HG03457 (cell line): ENCODE data around the gene ZNF83.
"Not testable (repeated sequence)": the region's sequence is repeated elsewhere in the genome, so short reads cannot be mapped to it uniquely, and the experiment has no call there.

ENCODE experiments used
- ATAC-seq: cut with Tn5 transposase; IDR thresholded peaks from one replicate; pipeline ENCODE4 v1.9.1; 2021; ENCODE audit warnings: moderate number of reproducible peaks; ENCODE audit not compliant: unreplicated experiment

ZNF83 gene

DNA sequence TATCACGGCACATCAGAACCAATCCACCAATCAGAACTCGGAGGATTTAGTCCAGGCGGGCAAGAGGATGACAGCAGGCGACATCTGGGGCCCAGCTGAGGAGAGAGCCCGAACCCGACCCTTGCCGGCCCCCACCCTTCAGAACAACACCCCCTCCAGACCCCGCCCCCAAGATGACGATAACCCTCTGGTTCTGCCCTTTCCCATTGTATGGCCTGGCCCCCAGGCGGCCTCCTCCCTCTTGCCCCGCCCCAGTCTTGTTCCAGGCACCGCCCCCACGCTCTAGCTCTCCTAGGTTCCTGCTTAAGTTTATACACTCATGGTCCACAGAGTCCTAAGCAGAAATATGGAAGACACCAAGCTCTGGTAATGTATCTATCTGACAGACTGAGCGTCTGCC lies 2.8 kb upstream of the ZNF83 start:
- no peak for ATAC-seq

DNA sequence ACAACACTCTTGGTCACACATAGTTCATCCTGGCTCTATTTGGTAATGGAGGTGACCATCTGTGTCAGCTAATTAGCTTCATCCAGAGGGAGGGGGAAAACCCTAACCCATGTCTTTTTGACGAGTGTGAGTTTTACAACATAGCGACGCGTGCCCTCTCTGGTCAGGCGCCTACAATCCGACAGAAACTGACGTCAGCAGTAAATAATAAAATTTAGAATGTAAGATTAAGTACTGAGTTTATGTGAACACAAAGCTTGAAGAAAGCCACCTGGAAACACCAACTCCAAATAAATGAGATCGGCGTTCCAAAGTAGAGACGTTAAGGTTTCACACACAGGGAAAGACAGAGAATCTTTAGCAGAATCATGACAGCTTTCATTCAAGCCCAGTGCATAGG lies 1.8 kb upstream of the ZNF83 start:
- no peak for ATAC-seq

DNA sequence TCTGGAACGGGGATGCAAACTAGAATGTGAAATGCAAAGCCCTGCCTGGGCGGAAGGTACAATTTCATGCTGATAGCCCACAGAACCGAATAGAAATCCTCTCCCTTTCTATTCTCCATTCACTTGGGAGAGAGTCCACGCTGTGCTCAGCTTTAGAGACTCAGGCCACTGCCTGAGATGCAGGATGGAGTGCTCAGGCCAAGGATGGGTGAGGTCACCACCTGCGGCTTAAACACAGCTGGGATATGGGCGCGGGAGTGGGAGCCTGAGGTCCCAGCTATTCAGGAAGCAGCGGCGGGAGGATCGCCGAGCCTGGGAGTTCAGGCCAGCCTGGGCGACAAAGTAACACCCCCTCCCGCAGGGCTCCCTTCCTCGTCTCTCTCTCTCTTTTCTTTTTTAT lies 446 bp upstream of the ZNF83 start:
- no peak for ATAC-seq

DNA sequence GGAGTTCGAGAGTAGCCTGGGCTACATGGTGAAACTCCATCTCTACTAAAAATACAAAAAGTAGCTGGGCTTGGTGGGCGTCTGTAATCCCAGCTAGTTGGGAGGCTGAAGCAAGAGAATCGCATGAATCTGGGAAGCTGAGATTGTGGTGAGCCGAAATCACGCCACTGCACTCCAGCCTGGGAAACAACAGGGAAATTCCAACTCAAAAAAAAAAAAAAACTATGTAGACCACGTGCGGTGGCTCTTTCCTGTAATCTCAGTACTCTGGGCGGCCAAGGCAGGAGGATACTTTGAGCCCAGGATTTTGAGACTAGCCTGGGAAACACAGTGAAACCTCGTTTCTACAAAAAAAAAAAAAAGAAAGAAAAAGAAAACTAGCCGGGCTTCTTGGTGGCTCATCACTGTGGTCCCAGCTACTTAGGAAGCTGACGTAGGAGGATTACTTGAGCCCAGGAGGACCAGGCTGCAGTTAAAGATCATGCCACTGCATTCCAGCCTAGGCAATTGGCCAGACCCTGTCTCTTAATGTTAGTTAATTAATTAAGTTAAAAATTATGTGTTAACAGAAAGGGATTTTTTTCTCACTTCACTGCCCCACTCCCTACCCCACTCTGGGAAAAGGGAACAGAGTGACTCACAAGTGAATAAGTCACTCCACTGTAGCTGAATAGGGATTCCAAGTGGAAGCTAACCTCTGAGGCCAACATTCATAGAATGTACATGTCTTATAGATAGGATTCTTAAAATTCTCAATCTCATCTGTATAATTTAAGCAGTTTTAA lies 2.2 kb downstream of the ZNF83 start:
- no peak for ATAC-seq

DNA sequence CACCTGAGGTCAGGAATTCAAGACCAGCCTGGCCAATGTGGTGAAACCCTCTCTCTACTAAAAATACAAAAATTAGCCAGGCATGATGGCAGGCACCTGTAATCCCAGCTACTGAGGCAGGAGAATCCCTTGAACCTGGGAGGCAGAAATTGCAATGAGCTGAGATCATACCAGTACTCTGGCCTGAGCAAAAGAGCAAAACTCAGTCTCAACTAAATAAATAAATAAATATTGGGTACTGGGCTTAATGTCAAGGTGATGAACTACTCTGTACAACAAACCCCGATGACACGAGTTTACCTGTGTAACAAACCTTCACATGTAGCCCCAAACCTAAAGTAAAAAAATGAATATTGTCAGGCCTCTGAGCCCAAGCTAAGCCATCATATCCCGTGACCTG lies 10.7 kb downstream of the ZNF83 start:
- ATAC-seq = not testable (repeated sequence)

DNA sequence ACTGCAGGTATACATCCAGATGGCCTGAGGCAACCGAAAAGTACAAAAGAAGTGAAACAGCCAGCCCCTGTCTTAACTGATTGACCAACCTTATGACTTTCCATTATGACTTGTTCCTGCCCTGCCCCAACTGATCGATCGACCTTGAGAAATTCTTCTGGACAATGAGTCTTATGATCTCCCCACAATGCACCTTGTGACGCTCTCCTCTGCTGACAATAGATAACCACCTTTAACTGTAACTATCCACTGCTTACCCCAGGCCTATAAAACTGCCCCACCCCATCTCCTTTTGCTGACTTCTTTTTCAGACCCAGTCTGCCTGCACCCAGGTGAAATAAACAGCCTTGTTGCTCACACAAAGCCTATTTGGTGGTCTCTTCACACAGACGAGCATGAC lies 11.2 kb downstream of the ZNF83 start:
- no peak for ATAC-seq

DNA sequence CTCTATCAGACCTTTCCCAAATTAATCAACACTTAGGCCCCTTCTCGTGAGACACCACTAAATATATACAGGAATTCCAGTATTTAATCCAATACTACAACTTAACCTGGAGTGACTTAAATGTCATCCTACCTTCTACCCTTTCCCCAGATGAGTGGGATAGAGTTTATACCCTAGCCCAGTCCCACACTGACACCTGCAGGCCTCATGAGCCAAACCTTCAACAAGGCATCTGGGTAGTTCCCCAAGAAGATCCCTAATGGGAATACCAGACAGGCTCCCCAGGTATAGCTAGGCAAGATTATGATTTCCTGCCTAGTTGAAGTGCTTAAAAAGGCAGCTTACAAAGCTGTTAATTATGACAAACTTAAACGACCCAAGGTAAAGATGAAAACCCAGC lies 15.9 kb downstream of the ZNF83 start:
- no peak for ATAC-seq

DNA sequence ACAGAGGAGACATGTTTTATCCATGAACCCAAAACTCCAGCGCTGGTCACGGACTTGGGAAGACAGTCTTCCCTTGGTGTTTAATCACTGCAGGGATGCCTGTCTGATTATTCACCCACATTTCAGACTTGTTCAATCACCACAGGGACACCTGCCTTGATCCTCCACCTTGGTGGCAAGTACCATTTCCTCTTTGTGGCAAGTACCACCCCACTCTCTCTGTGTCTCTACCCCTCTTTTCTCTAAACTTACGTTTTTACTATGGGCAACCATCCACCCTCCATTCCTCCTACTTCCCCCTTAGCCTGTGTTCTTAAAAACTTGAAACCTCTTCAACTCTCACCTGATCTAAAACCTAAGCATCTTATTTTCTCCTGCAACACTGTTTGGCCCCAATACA lies 16.8 kb downstream of the ZNF83 start:
- no peak for ATAC-seq

DNA sequence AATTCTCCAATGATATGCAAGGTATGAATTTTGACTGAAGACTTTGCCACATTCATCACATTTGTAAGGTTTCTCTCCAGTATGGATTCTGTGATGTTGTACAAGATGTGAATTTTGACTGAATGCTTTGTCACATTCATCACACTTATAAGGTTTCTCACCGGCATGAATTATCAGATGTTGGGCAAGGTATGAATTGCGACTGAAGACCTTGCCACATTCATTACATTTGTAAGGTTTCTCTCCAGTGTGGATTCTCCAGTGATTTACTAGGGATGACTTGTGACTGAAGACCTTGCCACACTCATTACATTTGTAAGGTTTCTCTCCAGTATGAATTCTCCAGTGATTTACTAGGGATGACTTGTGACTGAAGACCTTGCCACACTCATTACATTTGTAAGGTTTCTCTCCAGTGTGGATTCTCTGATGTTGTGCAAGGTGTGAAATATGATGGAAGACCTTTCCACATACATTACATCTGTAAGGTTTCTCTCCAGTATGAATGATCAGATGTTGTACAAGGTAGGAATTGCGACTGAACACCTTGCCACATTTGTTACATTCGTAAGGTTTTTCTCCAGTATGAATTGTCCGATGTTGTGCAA lies 24.8 kb downstream of the ZNF83 start:
- no peak for ATAC-seq

DNA sequence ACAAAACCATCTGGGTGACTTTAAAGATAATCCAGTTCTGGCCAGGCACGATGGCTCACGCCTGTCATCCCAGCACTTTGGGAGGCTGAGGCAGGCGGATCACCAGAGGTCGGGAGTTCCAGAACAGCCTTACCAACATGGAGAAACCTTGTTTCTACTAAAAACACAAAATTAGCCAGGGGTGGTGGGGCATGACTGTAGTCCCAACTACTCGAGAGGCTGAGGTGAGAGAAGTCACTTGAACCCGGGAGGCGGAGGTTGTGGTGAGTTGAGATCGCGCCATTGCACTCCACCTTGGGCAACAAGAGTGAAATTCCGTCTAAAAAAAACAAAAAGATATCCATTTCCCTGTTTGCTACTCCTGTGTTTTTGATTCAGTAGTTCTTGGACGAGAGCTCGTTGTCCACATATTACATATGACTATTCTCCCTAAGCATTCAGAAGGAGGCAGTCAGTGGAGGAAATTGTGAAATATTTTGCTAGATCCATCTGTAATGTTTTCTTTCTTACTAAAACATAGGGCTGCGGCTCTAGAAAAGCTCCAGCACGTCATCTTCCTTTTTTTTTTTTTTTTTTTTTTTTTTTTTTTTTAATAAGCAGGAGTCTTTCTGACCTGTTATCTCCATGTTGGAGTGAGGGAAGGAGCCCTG lies 34.5 kb downstream of the ZNF83 start:
- no peak for ATAC-seq

DNA sequence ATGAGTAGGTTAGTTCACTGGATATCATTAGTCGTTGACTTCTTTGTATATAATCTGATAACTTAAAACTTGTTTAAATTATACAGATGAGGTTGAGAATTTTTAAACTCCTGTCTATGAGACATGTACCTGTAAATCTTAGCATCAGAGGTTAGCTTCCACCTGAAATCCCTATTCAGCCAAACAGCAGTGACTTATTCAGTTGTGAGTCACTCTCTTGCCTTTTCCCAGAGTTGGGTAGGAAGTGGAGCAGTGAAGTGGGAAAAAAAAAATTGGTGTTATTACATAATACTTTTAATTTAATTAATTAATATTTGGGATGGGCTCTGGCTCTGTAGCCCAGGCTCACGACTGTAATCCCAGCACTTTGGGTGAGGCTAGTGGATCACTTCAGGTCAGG lies 35.2 kb downstream of the ZNF83 start:
- no peak for ATAC-seq

DNA sequence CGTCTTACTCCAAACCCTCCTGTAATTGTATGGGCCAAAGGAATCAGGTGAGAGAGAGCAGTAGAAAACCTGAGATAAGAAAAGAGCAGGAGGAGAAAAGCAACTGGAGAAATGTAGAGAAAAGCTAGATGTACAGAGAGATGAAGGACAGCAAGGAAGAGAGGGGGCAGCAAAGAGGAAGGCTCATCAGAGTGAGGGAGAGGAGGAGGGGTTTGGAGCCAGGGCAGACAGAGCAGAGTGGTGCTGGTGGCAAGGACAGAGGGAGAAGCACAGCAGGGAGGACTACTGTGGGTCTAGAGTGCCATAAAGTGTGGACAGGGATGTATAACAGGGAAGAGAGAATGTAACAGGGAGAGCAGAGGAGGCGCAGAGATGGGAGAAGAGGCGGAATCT lies 36.2 kb downstream of the ZNF83 start:
- not testable (repeated sequence) for ATAC-seq

DNA sequence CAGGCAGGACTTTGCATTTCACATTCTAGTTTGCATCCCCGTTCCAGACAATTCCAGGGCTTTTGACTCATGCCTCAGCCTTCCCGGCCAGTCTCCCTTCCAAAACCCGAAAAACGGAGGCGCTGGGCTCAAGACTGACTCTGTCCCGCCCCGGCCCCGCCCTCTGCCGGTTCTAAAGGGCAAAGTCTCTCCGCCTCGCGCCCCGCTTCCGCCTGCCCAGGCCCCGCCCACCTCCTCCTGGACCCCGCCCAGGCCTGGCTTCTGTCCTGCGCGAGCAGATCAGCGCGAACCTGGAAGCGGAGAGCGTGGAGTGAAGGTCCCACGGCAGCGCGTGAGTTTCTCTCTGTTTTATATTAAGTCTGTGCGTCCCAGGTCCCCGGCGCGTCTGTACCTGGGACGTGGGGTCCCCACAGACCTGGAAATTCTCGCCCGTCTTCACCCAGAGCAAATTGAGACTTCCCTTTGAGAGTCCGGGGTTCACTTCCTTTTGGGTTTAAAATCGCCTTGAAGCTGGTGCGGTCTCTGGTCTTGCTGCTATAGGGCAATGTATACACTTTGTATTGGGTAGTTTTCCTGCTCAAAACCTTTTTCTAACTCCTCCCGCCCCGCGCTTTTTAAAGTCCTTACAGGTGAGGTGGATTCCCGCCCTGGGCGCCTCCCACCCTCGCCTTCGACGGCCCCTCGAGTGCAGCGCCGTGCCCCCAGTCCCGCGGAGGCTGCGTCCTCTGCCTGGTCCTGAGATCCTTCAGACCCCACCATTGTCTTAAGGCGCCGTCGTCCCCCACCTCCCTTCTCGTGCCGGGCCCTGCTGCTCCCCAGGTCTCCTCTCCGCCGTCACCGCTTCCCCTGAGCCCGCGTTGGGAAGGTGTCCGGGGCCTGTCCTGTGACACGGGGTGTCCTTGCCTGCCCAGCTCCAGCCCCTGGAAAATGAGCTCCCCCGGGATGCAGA lies 36.9 kb downstream of the ZNF83 start:
- ATAC-seq = peak; percentile 77

DNA sequence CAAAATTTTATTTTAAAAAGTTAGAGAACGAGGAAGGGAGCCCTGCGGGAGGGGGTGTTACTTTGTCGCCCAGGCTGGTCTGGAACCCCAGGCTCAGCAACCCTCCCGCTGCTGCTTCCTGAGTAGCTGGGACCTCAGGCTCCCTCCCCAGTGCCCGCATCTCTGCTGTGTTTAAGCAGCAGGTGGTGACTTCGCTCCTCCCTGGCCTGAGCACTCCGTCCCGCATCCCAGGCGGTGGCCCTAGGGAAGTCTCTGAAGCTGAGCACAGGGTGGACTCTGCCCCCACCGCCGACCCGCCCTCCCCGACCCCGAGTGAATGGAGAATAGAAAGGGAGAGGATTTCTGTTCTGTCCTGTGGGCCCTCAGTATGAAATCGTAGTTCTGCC lies 37.5 kb downstream of the ZNF83 start:
- ATAC-seq = no peak

DNA sequence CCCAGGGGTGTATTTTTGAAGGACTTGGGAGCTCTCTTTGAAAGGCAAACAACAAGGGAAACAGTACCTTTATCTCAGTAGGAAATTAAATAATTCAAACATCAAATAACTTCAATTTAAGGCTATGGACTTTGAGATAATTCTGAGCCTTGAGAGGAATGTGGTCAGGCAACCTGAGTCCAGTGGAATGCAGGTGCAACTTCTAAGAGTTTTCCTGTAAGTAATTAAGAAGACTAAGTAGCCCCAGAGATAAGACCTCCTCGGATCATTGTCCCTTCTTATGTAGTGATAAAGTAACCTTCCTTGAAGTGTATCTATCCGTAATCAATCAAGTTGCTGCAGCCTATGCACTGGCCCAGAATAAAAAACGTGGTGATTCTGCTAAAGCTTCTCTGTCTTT lies 38.9 kb downstream of the ZNF83 start:
- ATAC-seq = no peak

DNA sequence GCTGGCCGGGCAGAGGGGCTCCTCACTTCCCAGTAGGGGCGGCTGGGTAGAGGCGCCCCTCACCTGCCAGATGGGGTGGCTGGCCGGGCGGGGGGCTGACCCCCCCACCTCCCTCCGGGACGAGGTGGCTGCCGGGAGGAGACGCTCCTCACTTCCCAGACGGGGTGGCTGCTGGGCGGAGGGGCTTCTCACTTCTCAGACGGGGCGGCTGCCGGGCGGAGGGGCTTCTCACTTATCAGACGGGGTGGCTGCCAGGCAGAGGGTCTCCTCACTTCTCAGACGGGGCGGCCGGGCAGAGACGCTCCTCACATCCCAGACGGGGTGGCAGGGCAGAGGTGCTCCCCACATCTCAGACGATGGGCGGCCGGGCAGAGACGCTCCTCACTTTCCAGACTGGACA lies 44.7 kb downstream of the ZNF83 start:
- not testable (repeated sequence) for ATAC-seq

DNA sequence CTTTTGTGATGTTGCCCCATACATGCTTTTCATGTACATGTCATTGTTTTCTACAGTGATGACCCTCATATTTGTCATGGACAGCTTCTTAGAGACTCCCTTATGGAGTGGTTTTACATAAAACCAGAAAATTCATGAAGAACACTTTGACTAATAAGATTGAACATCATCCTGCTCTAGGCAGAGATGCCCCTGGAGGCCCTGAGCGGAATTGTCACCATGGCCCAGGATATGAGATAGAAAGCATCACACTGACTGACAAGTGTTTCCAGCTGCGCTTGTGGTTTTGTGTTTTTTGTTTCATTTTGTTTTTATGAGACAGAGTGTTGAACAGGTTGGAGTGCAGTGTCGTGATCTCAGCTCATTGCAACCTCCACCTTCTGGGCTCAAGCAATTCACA lies 45.9 kb downstream of the ZNF83 start:
- no peak for ATAC-seq

DNA sequence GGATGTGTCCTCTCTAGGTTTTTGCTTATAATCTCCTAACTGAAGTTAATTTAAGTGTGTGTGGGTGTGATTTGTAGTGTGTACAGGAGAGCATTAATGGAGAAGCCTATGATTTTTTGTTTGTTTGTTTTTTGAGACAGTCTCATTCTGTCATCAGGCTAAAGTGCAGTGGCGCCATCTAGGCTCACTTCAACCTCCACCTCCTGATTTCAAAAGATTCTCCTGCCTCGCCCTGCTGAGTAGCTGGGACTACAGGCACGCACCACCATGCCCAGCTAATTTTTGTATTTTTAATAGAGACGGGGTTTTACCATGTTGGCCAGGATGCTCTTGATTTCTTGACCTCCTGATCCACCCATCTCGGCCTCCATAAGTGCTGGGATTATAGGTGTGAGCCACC lies 47.4 kb downstream of the ZNF83 start:
- ATAC-seq = no peak

DNA sequence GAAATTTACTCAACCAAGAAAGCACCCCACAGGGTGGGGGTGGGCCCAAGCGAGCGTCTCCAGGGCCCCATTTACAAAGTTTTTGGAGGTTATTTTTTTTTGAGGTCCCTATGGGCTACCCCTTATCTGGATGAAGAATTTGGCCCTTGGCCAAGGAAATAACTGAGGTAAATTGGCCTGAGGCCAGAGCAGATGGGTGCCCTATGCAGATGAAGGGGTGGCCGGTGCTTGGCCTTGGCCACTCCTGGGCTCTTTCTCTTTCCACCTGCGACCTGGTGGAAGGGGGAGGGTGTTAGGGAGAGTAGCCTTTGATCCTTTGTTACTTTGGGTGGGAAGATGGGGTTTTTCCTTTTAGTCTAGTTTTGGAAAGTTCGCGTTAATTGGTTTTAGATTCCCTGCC lies 52.6 kb downstream of the ZNF83 start:
- ATAC-seq = no peak

DNA sequence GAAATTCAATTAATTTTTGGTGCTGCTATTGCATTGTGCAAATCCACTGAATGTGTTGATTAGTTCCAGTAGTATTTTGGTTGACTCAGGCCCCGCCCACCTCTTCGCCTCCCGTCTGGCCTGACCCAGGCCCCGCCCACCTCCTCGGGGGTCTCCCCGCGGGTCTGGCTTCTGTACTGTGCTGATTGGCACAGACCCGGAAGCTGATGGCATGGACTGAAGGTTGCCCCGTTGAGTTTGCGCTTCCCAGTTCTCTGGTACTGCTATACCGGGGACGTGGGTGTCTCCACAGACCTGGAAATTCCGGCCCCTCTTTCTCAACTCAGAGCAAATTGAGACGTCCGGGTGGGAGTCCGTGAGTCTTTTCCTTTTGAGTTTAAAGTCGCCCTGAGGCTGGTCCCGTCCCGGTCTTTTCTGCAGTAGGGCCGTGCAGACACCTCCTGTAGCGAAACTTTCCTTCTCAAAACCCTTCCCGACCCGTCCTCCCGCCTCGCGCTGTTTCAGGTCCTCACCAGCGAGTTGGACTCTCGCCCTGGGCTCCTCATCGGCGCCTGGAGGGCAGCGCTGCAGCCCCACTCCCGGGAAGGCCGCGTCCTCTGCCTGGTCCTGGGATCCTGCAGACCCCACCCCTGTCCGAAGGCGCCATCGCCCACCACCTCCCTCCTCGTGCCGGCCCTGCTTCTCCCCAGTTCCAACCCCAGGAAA lies 53.3 kb downstream of the ZNF83 start:
- no peak for ATAC-seq
